ENCODE results near the gene GNE.
"Not testable (repeated sequence)": the region's sequence is repeated elsewhere in the genome, so short reads cannot be mapped to it uniquely, and the experiment has no call there.

GNE gene, protein sequence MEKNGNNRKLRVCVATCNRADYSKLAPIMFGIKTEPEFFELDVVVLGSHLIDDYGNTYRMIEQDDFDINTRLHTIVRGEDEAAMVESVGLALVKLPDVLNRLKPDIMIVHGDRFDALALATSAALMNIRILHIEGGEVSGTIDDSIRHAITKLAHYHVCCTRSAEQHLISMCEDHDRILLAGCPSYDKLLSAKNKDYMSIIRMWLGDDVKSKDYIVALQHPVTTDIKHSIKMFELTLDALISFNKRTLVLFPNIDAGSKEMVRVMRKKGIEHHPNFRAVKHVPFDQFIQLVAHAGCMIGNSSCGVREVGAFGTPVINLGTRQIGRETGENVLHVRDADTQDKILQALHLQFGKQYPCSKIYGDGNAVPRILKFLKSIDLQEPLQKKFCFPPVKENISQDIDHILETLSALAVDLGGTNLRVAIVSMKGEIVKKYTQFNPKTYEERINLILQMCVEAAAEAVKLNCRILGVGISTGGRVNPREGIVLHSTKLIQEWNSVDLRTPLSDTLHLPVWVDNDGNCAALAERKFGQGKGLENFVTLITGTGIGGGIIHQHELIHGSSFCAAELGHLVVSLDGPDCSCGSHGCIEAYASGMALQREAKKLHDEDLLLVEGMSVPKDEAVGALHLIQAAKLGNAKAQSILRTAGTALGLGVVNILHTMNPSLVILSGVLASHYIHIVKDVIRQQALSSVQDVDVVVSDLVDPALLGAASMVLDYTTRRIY

DNA sequence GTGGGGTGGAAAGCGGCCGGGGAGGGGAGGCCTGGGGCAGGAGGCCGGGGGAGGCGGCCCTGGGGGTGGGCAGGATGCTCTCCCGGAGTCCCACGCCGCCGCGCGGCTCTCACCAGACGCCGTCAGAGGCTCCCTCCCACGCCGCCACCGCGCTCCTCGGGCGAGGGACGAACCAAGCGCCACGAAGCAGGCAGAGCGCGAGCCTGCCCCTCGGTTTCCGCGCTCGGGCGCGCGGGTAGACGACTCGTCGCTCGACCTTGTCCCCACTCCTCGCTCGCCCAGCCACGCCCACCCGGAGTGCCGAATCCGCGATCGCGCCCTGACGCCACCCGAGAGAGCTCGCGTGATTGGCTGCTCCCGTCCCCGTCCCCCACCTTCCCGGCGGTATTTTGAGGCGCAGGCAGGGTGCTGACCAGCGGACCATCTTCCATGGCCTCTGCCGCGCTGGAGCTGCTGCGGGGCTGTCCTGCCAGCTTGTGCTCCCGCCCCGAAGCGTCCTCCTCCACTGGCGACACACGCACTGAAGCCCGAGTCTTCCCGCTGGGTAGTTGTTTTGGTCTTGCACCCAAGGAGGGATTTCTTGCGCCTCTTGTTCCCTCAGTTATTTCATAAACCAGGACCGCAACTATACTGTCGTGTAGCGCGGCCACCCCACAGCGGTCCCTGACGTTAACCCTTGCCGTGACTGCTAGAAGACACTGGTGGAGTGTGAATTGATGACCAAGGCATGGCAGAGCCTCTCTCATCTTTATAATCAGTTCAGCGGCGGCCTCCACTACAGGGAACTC, at the start of gene GNE:
GNE (minus strand) TSS at position 241 of the 788 bp plus-strand sequence. CDS start 9,093 bp downstream, outside the sequence.
- peak; percentile 75 to 92 for DNase-seq

DNA sequence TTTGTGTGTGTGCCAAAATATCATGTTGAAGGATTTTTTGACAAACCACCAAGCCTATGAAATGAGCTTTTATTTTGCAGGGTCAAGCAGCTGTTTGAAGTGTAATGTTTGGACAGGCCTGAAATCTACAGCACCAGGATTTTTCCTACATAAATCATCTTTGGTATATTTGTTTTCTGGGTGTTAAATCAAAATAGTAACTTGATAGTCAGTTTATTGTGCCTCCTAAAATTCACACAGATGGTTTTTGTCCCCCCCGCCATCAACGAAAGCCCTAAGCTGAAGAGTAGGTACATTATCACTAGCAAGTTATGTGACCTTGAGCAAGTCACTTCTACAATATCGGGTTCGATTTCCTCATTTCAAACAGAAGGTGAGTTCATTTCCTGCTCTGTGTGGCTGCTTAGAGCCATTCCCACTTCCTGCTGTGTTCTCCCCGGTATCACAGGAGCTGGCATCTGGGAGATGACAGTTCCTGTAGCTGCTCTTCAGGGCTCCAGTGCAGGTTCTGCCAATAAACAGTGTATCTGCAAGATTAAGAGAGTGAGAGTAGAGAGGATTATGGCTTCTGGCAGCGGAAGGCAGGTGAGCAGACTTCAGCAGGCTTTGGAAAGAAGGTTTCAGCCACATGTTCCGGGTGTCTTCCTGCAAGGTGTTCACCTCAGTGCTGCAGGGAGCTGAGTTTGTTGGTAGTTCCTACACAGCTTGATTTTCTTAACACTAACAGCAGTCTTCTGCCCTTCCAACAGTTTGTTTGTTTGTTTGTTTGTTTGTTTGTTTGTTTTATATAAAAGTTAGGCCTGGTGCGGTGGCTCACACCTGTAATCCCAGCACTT, 48.4 kb upstream of the GNE start:
- no peak for DNase-seq

DNA sequence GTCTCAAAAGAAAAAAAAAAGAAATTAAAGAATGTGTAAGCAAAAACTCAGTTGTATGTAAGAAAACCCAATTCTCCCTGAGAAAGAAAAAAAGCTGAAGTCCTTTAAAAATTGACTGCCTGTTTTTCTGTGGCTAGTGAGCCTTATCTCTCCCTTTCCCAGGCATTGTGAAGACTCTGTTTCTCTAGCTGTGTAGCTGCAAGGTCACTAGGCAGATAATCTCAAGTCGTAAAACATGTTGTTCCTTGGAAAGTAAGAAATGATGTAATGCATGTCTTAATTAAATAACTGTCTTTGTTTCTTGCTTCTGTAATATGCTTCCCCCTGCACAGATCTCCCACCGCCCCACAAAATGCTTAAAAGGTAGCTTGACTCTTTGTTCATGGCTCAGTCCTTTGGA, 46.1 kb upstream of the GNE start:
- not testable (repeated sequence) for DNase-seq

DNA sequence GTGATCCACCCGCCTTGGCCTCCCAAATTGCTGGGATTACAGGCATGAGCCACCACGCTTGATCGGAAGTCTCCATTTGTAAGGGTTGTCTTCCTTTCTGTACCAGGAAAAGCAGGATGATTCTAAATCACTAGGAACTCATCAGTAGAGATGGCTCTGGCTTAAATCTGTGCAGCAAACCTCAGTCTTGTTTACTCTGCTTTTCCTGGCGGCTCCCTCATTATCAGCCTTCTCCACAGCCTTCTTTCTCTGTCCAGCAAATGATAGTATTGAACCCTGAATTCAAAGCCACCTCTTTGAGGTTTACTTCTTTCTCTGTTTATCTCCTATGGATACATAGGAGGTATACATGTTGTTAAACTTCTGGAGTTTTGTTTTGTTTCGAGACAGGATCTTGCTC, 43.0 kb upstream of the GNE start:
- no peak for DNase-seq

DNA sequence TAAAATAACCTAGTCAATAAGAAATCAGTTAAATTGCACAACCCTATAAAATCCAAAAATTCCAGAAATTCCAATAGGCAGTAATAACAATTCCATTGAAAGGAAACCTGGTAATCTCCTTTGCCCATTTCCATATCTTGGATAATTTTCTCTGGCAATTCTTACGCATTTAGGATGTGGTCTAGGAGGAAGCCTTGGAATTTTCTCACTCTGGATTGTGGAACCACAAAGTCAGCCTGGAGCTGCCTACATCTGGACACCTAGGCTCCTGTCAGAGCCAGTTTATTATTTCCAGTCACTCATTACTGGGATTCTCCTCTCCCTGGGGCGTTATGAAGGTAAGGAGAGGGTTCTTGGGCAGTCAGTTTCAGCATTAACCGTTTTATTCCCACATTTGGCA, 40.3 kb upstream of the GNE start:
- DNase-seq: no peak

DNA sequence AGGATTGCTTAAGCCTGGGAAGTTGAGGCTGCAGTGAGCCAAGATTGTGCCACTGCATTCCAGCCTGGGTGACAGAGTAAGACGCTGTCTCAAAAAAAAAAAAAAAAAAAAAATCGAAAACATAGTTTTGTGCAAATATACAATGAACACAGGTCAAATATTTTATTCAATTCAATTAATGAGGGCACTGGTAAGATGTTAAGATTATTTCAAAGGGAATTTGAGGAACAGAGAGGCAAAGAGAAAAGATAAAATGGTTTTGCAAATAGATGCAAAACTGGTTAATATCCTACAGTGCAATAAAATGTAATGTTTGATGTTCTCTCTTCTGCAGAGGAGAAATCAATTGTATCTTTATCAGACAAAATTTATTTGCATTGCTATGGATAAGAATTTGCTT, 39.5 kb upstream of the GNE start:
- no peak for DNase-seq

DNA sequence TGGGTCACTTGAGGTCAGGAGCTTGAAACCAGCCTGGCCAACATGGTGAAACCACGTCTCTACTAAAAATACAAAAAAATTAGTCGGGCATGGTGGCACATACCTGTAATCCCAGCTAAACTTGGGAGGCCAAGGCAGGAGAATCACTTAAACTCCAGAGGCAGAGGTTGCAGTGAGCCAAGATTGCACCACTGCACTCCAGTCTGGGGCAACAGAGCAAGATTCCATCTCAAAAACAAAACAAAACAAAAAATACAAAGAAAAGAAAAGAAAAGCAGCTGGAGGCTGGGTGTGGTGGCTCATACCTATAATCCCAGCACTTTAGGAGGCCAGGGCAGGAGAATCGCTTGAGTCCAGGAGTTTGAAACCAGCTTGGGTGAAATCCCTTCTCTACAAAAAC, 36.7 kb upstream of the GNE start:
- not testable (repeated sequence) for DNase-seq

DNA sequence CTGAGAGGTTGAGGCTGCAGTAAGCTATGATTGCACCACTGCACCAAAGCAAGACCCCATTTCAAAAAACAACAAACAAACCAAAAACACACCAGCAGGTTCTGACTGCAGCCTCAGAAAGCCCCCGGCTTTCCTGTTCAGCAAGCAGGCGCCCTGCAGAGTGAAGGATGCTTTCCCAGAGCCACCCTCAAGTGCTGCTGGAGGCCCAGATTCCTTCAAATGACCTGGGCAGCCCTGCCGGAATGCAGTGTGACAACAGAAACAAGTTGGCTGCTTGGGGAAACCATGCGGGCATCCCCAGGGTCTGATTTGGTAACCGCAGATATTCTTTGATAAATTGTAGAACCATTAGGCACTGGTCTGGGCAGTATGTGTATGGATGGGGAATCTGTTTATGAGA, 35.7 kb upstream of the GNE start:
- no peak for DNase-seq

DNA sequence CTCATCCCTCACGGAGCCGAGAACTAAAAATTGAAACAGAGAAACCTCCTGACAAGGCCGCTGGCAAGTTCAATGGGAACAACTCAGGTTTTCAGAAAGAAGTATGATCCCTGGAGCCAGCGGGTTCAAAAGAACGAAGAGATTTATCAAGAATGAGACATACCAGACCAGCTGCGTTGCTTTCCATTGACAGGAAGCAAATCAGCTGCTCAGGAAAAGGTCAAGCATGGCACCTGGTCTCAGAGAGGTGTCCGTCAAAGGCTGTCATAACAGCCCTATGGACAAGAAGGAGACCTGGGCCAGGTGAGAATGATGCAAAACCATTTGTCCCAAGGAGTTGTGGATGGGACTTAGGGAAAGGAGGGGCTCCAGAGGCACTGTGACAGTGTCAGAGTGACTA, 34.9 kb upstream of the GNE start:
- no peak for DNase-seq

DNA sequence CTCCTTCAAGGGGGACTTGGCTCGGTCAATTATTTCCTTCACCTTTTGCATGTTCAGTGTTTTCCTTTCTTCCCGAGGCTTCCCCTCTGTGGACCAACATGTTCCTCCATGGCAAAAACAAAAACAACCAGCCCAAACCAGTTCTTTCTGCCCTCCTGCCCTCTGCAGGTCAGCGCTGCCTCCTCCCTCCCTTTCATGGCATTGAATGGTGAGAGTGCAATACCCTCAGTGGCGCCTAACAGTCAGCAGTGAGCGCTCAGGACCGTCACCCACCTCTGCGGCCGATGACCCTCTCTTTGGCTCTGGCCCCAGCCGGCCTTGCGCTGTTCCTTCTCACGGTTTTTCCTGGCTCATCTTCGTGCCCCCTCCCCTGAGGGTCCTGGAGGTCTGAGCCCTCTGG, 34.4 kb upstream of the GNE start:
- no peak for DNase-seq

DNA sequence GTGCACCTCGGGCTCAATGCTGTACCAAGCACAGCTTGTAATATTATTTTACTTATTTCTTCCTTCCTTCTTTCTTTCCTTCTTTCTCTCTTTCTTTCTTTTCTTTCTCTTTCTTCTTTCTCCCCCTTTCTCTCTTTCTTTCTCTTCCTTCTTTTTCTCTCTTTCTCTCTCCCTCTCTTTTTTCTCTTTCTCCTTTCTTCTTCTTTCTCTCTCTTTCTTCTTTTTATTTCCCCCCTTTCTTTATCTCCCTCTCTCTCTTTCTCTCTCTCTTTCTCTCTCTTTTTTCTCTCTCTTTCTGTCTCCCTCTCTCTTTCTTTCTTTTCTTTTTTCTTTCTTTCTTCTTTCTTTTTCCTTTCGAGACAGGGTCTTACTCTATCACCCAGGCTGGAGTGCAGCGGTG, 32.7 kb upstream of the GNE start:
- DNase-seq: no peak

DNA sequence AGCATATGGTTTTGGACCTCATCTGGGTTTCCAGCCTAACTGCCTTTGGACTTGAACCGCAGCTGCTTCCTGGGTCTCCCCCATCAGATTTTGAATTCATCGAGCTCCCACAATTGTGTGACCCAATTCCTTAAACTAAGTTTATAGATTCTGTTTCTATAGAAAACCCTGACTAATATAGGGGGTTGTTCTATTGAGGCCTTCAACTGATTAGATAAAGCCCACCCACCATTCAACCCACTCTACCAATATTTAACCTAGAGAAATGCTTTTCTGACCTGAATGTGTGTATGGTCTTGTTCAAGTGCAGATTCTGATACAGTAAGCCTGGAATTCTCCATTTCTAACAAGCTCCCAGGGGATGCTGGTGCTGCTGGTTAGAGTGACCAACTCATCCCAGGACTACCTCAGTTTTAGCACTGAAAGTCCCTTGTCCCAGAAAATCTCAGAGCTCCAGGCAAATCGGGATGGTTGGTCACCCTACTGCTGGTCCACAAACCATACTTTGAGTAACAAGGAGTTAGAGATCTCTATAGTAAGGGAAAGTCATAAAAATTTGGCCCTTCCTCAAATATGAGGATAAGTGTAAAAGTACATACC, 31.7 kb upstream of the GNE start:
- no peak for DNase-seq

DNA sequence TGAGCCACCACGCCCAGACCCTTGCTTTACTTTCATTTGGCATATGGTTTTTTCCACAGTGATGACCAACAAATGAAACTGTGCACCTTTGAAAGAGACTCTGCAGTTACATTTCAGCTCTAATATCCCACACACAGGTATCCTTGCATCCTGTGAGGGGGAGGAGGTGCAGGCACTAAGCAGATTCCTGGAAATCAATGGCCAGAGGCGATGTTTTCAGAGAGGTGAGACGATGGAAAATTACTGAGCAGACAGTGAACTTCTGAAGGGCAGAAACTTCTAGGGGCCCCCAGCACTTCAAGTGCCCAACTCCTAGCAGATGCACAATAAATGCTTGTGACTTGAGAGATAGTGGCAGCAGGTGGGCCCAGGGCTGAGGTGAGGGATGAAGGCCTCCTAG, 29.8 kb upstream of the GNE start:
- DNase-seq: no peak

DNA sequence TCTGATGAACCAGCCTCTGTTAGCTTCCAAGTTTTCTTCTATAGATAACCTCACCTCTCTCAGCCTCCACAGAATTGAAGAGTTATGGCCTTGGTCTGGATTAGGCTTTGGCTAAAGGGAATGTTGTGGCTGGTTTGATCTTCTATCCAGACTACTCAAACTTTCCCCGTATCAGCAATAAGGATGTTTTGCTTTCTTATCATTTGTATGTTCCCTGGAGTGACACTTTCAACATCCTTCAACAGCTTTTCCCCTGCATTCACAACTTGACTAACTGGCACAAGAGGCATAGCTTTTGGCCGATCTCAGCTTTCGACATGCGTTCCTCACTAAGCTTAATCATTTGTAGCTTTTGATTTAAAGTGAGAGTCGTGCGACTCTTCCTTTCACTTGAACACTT, 28.1 kb upstream of the GNE start:
- DNase-seq: no peak

DNA sequence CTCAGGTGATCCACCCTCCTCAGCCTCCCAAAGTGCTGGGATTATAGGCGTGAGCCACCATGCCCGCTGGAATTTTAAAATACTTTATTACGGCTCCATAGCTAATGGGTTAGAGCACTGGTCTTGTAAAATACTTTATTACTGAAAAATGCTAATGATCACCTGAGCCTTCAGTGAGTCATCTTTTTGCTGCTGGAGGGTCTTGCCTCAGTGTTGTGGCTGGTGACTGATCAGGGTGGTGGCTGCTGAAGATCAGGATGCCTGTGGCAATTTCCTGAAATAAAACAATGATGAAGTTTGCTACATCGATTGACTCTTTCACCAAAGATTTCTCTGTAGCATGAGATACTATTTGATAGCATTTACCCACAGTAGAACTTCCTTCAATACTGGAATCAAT, 26.0 kb upstream of the GNE start:
- no peak for DNase-seq

DNA sequence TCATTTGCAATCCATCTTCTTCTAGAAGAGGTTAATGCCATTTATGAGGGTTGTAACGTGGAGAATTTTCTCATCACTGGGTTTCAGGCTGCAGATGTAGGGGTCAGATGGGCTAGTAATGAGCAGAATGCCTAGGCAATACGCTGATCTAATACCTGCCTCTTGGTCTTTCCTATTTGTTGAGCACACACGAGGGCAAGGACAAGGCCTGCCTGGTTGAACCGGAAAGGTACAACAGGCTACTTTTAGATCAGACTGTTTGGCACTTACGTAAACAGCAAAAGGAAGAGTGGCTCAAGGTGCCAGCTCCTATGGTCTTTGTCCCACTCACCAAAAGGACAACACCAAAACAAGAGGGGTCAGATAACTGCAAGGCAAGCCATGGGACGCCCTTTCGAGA, 24.0 kb upstream of the GNE start:
- DNase-seq: no peak

DNA sequence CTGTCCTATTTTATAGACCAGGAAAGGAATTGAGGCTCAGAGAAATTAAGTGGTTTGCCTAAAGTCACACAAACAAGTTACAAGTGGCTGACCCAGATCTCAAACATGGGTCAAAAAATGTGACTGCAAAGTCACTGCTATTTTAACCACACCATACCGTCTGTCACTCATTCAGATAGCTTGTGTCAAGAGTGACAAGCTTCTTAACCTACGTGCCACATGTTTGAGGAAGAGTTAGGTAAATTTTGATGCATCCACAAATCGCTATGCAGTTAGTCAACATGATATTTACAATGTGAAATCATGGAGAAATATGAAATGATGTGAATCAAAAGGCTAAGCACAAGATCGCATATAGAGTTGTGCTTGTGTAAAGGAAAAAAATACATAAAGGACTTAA, 22.7 kb upstream of the GNE start:
- no peak for DNase-seq

DNA sequence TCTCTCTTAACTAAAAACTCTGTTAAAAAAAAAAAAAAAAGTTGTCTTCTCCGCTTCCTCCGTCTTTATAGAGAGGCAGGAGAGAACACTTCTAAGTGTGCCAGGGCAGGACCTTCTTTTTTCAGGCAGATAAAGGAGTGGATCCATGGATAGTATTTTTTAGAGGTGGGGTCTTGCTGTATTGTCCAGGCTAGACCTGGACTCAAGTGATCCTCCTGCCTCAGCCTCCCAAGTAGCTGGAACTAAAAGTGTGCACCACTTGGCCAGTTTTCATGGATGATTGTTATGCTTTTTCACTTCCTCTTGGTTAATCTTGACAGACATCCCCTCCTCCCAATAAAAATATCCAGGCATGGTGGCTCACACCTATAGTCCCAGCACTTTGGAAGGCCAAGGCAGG, 20.0 kb upstream of the GNE start:
- no peak for DNase-seq

DNA sequence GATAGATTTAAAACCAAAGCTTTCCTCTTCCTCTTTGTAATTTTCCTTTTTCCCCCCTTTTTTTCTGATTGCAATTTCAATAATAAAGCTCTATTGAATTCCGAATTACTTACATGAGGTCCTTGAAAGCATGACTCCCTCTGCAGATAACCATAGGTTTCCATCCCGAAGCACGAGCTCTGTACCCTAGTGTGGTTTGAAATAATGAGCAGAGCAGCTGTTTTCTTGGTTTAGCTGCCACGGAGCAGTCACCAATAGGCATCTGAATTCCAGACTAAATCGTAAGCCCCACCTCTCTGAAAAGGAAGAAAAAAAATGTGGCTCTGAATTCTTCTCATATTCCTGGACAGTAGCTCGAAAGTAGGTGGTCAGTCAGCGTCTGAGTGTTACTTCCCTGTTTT, 18.5 kb upstream of the GNE start:
- no peak for DNase-seq

DNA sequence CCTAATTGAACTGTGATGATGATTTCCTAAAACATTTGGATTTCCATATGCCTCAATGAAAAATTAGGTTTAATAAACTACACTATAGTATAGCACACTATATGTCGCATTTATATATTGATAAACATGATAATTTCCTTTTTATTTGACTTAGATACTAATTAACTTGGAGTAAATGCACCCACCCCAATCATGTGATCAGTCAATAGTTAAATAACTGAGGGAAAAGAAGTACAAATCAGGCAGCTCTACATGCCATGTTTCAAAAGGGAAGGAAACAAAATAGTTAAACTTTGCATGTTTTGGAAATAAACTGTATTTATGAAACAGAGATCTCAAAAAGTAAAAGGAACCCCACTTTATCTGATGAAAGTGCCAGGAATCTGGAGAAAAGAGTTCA, 18.0 kb upstream of the GNE start:
- no peak for DNase-seq

DNA sequence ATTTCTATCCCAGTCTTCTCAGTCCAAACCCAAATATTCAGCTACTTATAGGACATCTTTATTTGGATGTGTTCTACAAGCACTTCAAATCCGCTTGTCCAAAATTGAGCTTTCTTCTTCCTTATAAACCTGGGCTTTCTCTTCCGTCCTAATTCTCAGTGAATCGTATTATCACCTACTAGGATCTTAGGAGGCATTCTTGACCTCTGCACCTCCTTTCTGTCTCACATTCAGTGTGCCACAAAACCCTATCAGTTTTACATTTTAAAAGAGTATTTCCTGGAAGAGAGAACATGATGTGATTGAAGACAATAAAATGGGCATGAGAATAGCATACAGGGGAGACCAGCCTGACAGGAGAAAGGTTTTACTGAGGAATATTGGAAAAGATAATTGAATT, 16.8 kb upstream of the GNE start:
- DNase-seq: no peak

DNA sequence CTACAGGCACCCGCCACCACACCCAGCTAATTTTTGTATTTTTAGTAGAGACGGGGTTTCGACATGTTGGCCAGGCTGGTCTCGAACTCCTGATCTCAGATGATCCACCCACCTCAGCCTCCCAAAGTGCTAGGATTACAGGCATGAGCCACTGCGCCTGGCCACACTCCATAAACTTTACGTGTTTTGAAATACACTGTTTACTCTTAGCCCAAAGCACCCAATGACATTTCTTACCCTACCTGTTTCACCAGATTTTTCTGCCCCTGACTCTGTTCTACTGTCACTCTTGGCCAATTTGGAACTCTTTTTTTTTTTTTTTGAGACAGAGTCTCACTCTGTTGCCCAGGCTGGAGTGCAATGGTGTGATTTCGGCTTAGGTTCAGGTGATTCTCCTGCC, 15.1 kb upstream of the GNE start:
- not testable (repeated sequence) for DNase-seq
